ENCODE measurements around the gene ABHD11. TPM values are rescaled to one million over a fixed set of nuclear protein-coding genes. Genes with fewer than 3 reads are reported as not detected.
"Not testable (repeated sequence)": the region's sequence is repeated elsewhere in the genome, so short reads cannot be mapped to it uniquely, and the experiment has no call there.

The ABHD11 gene, protein sequence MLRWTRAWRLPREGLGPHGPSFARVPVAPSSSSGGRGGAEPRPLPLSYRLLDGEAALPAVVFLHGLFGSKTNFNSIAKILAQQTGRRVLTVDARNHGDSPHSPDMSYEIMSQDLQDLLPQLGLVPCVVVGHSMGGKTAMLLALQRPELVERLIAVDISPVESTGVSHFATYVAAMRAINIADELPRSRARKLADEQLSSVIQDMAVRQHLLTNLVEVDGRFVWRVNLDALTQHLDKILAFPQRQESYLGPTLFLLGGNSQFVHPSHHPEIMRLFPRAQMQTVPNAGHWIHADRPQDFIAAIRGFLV
- total RNA-seq (7.1 and 8.0 TPM in 2 replicates), polyA plus RNA-seq (6.5 and 16.3 TPM in 2 replicates), polyA minus RNA-seq (ENCODE audit: low replicate concordance) (44.9 and 45.3 TPM in 2 replicates)
- 7.4 and 18.4 TPM in 2 replicates for polyA plus RNA-seq (2012)

DNA sequence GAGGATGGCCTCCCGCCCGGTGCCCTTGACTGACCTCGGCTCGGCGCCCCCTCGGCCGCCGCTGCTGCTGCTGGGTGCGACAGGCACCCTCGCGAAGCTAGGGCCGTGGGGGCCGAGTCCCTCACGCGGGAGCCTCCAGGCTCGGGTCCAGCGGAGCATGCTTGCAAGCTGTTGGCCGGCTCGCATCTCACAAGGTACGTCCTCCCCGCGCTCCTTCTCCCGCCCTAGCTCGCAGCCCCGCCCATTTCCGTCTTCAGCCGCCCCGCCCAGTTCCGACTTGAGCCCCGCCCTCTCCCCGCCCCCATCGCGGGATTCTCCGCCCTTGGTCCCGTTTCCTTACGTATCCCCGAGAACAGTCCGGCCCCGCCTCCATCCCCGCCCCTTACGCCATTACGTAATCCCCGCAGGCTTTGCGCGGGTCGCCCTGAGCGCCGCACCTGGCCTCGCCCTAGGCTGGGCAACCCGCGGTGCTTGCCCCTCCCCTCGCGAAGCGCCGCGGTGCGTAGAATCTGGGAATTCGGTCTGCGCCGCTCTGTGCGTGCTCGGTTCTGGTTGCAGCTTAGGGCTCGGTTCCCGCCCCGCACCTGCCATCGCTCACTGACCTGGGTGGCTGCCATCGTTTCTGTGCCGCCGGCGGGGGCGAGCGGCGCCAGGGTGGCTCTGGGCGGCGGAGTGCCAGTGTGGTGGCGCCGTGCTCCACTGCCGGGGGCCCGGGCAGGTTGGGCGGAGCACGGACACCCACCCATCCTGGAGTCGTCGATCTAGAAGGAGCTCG lies at the start of gene ABHD11:
Gene ABHD11 (minus strand): TSS at position 191 of the 775 bp plus-strand sequence. CDS start 32 bp downstream, at position 159.
- no peaks in the 10 kb centered on the region for H3K9me3 ChIP-seq (ENCODE audit: control insufficient read depth, insufficient read depth, low read depth, low read length)
- peaks cover 7% of the 10 kb centered on the region for H3K79me2 ChIP-seq (ENCODE audit: control insufficient read depth, insufficient read depth, low read length)
- peak within 1 kb of the TSS; percentile 69 to 95 (median 87) for H3K4me3 ChIP-seq (replicated peaks in 1 of 4; ENCODE audit: control extremely low read depth in 1 of 4, insufficient read depth in 1 of 4, low read depth in 3 of 4, low read length in 4 of 4)
- H3K27ac ChIP-seq (ENCODE audit: insufficient read depth, low read length): peak within 1 kb of the TSS; percentile 88
- H2AFZ ChIP-seq (ENCODE audit: low read length): peak within 1 kb of the TSS; percentile 90
- H3K36me3 ChIP-seq (ENCODE audit: control insufficient read depth, insufficient read depth, low read length): peaks cover 2% of the 10 kb centered on the region
- H3K27me3 ChIP-seq (ENCODE audit: control insufficient read depth, insufficient read depth, low read length): no peaks in the 10 kb centered on the region
- DNase-seq (ENCODE audit: low read depth in 2 of 2): peak; percentile 92 to 95
- H4K20me1 ChIP-seq (ENCODE audit: control insufficient read depth, extremely low read depth, insufficient read depth, low read length): no peaks in the 10 kb centered on the region
- peak within 1 kb of the TSS; percentile 90 for H3K4me2 ChIP-seq (ENCODE audit: extremely low read depth, insufficient read depth, low read length)
- no peak for TF ChIP-seq CTCF (conservative IDR thresholded peaks at IDR 0.05 in 1 of 2, IDR thresholded peaks at IDR 0.05 in 1 of 2; ENCODE audit: low read depth in 1 of 2, low read length in 2 of 2)
- no peak for TF ChIP-seq EZH2 (IDR thresholded peaks at IDR 0.05; ENCODE audit: low read length, missing control alignments)
- peaks cover 8% of the 10 kb centered on the region for H3K4me1 ChIP-seq (ENCODE audit: control insufficient read depth, extremely low read depth, insufficient read depth, low read length)
- peak within 1 kb of the TSS; percentile 82 for H3K9ac ChIP-seq (ENCODE audit: insufficient read depth, low read length)

DNA sequence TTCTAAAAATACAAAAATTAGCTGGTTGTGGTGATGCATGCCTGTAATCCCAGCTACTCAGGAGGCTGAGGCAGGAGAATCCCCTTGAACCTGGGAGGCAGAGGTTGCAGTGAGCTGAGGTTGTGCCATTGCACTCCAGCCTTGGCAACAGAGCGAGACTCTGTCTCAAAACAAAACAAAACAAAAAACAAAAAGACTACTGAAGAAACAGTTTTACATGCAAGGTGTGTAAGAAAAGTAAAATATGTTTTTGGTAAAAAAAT lies 49.1 kb upstream of the ABHD11 start:
- H3K4me1 ChIP-seq (ENCODE audit: control insufficient read depth, extremely low read depth, insufficient read depth, low read length); DNase-seq (ENCODE audit: low read depth in 2 of 2); H3K4me3 ChIP-seq (replicated peaks in 1 of 4; ENCODE audit: control extremely low read depth in 1 of 4, insufficient read depth in 1 of 4, low read depth in 3 of 4, low read length in 4 of 4); H2AFZ ChIP-seq (ENCODE audit: low read length); H3K27ac ChIP-seq (ENCODE audit: insufficient read depth, low read length); H3K27me3 ChIP-seq (ENCODE audit: control insufficient read depth, insufficient read depth, low read length); H3K9me3 ChIP-seq (ENCODE audit: control insufficient read depth, insufficient read depth, low read depth, low read length); H3K4me2 ChIP-seq (ENCODE audit: extremely low read depth, insufficient read depth, low read length); H3K9ac ChIP-seq (ENCODE audit: insufficient read depth, low read length); H3K79me2 ChIP-seq (ENCODE audit: control insufficient read depth, insufficient read depth, low read length); H3K36me3 ChIP-seq (ENCODE audit: control insufficient read depth, insufficient read depth, low read length); H4K20me1 ChIP-seq (ENCODE audit: control insufficient read depth, extremely low read depth, insufficient read depth, low read length): not testable (repeated sequence)

DNA sequence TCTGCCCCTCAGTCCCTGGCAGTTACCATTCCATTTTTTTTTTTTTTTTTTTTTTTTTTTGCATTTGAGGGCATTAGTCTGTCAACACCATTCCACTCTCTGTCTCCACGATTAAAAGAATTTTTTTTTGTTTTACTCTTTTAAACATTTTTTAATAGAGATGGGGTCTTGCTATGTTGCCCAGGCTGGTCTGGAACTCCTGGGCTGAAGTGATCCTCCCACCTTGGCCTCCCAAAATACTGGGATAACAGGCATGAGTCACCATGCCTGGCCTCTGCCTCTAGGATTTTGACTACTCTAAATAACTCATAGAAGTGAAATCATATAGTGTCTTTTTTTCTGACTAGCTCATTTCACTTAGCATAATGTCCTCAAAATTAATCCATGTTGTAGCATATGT lies 48.0 kb upstream of the ABHD11 start:
- Histone ChIP-seq H3K79me2 (ENCODE audit: control insufficient read depth, insufficient read depth, low read length) (no peaks in the 10 kb centered on the region), H4K20me1 (ENCODE audit: control insufficient read depth, extremely low read depth, insufficient read depth, low read length) (no peaks in the 10 kb centered on the region), H2AFZ (ENCODE audit: low read length) (no peak overlapping the region), H3K4me1 (ENCODE audit: control insufficient read depth, extremely low read depth, insufficient read depth, low read length) (no peaks in the 10 kb centered on the region), H3K27me3 (ENCODE audit: control insufficient read depth, insufficient read depth, low read length) (no peaks in the 10 kb centered on the region), H3K27ac (ENCODE audit: insufficient read depth, low read length) (no peak overlapping the region), H3K36me3 (ENCODE audit: control insufficient read depth, insufficient read depth, low read length) (no peaks in the 10 kb centered on the region), H3K4me2 (ENCODE audit: extremely low read depth, insufficient read depth, low read length) (no peak overlapping the region), H3K9ac (ENCODE audit: insufficient read depth, low read length) (no peak overlapping the region), H3K4me3 (replicated peaks in 1 of 4; ENCODE audit: control extremely low read depth in 1 of 4, insufficient read depth in 1 of 4, low read depth in 3 of 4, low read length in 4 of 4) (no peak overlapping the region), H3K9me3 (ENCODE audit: control insufficient read depth, insufficient read depth, low read depth, low read length) (no peaks in the 10 kb centered on the region)
- no peak for DNase-seq (ENCODE audit: low read depth in 2 of 2)
- TF ChIP-seq CTCF (conservative IDR thresholded peaks at IDR 0.05 in 1 of 2, IDR thresholded peaks at IDR 0.05 in 1 of 2; ENCODE audit: low read depth in 1 of 2, low read length in 2 of 2) (no peak), EZH2 (IDR thresholded peaks at IDR 0.05; ENCODE audit: low read length, missing control alignments) (no peak)
